NCI-H2029 (cell line): ENCODE results near the gene XCL2.
"Not testable (repeated sequence)": the region's sequence is repeated elsewhere in the genome, so short reads cannot be mapped to it uniquely, and the experiment has no call there.

Source experiments
- DNase-seq: peaks from one replicate; lab custom pipeline; 2025; lab: John Stamatoyannopoulos, UW

Gene XCL2, protein sequence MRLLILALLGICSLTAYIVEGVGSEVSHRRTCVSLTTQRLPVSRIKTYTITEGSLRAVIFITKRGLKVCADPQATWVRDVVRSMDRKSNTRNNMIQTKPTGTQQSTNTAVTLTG

GRCh38 chr1:168543840-168544498, at the start of gene XCL2:
Gene XCL2 (minus strand): TSS chr1:168543997. CDS start chr1:168543964, 33 bp downstream.
- not testable (repeated sequence) for DNase-seq

DNA sequence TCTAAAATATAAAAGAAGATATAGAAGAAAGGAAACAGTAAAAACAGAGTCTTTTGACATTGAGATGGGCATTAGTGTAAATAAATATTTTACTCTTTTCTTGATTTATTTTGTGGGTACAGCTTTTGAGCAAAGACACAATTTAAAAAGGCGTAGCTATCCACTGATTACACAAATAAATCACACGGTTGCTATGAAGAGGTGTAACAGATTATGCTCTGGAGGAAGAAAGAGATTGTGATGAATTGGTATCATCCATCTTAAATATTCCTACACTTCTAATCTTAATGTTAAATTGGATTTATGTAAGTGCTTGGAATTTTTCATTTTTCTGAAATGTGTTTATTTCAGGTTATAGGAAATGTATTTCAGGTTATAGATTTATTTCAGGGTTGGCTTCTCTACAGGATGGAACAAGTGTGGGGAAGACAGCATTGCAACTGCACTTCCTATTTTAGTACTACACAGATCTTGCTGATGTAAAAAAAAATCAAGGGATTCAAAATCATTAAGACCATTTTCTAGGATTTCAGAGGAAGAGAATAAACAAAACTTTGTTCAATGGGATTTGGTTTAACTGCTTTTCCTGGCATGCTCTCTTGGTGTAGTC, 47.9 kb upstream of the XCL2 start:
- no peak for DNase-seq

DNA sequence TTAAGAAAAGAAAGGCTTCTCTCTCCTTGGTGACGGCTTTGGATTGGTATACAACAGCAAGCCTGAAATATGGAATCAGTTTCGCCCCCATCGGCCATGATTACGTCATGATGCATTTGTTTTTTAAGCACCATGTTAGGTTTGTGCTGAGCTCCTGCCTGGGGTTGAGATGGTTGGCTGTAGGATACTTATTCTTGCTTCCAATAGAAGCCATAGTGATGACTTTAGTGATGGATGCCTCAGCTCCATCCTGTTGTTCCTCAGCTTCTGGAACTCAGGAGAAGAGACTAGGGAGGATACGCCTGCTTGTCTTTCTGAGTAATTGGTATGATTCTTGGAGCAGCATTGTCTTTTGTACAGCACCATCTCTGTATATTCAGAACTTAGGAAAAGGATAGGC, 47.3 kb upstream of the XCL2 start:
- DNase-seq: no peak

DNA sequence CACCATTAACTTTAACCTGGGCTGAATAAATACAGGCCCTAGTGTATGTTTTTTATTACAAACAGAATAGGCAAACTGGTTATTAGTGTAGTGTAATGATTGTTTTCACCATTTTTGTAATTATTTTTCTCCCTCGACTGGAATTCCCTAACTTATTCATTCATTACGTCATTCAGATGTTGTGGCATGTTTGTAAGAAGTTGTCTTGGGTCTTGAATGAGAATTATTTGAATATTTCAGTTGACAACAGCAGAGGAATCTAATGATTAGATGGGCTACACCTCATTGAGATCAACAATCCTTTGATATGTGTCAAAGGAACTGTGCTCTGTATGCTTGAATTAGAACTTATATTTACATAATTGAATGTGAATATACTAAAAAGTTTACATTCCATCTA, 45.4 kb upstream of the XCL2 start:
- DNase-seq: no peak

DNA sequence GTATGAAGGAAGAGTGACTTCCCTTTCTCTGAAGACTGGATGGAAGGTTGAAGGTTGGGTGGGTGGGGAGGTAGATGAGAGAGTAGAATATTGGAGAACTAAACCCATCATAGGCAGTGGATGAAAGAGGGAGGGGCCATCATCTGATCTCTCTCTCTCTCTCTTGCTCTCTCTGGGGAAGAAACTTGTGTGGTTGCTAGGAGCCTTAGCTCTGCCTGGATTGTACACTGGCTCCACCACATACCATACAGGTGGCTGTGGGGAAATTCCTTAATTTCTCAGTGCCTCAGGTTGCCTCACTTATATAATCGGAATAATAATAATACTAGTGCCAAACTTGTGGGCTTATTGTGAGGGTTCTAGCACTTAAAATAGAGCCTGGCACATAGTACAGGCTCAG, 42.1 kb upstream of the XCL2 start:
- DNase-seq: no peak

- no peak for DNase-seq
Measured at GRCh38 chr1:168585191-168585590, 41.4 kb upstream of the XCL2 start.

- no peak for DNase-seq
Measured at GRCh38 chr1:168583571-168583970, 39.8 kb upstream of the XCL2 start.

GRCh38 chr1:168582688-168583336, 39.0 kb upstream of the XCL2 start:
- no peak for DNase-seq

DNA sequence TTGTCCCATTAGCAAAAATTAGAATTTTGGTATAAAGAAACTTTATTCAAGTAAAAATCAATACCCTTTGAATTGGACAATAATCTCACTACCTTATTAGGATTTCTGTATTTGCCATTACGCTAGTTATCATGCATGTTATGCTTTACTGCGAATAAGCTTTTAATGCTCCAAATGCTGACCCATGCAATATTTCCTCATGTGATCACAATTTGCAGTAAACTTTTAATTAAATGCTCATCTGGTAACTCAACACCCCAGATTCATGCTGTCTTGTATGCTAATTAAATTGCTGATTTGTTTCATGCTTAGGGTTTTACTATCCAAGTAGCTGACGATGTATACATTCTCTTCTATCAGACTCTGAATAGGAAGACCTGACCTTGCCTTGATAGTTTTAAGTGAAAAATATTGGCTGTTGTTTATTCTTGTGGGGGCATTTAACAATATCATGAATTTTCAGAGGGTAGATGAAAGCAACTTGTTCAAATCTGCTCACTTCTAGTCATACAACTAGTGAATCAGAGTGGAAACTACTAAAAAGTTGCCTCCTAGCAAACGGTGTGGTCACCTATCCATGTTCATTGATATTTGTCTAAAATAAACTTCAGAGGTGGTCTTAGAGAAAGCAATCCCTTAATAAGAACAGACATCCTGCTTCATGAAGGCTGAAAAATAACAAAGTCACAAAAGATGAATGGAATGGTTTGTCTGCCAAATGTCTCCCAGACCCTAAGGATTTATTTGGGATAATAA, 38.2 kb upstream of the XCL2 start:
- no peak for DNase-seq

DNA sequence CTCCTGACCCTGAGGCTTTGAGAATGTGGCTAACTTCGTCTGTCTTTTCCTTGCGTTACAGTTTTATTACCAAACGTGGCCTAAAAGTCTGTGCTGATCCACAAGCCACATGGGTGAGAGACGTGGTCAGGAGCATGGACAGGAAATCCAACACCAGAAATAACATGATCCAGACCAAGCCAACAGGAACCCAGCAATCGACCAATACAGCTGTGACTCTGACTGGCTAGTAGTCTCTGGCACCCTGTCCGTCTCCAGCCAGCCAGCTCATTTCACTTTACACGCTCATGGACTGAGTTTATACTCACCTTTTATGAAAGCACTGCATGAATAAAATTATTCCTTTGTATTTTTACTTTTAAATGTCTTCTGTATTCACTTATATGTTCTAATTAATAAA, 37.2 kb upstream of the XCL2 start:
- not testable (repeated sequence) for DNase-seq

- not testable (repeated sequence) for DNase-seq
Measured at GRCh38 chr1:168580290-168580689, 36.5 kb upstream of the XCL2 start.

DNA sequence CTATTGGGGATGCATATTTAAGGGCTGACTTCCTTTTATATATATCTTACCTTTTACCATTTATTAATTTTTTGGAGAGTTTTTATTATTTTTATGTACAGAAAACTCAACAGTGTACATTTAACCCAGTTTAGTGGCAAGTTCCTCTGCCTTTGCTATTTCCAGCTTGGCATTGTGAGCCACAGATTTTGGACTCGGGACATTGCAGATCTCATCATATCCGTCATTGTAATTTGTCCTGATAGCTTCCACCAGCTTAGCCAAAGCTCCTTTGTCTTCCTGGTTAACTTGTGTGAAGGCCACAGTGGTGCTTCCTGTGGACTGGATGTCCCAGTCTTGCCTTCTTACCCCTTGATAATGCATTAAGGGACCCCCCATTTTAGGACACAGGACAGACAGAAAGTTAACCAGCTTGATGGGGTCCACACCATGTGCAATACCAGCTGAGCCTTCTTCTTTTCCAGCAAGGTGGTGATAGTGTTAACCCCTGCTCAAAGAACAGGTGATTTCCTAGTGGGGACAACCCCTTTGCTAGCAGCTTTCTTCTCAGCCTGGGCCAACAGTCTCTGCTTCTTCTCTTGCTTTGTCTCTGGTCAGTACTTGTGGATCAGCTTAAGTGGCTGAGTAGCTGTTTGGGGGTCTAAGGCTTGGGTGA, 34.9 kb upstream of the XCL2 start:
- not testable (repeated sequence) for DNase-seq

DNA sequence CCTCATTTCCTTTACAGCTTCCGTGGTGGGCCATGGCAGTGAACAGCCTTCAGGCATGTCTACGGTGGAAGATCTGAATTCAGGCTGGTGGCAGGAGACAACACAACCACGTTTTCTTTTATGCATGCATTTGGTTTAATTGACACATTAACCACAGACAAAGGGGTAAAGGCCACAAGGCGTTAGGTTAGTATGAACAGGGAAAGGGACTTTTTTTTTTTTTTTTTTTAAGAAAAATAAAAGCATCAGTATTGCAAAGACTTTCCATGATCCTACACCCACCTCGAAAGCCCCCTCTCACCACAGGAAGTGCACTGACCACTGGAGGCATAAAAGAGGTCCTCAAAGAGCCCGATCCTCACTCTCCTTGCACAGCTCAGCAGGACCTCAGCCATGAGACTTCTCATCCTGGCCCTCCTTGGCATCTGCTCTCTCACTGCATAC, 32.5 kb upstream of the XCL2 start, which contains the start of gene XCL1:
TSS of gene XCL1 (plus strand) at position 361 of the 444 bp plus-strand sequence. CDS start at position 394, 33 bp downstream.
- not testable (repeated sequence) for DNase-seq

DNA sequence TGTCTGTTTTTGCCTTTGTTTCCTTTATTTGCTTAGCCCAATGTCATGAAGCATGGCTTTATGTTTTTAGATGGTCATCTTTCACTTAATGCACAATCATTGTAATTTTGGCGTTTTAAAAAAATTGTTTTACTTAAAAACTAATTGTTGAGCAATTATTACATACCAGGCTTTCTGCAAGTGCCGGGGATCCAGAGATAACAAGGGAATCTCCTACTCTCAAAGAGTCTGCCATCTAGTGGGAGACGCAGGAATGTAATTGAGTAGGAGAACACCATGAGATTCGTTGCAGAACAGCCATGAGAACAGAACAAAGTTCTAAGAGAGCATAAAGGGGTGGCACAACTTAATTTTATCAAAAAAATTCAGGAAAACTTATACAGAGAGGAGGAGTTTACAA, 30.4 kb upstream of the XCL2 start:
- DNase-seq: not testable (repeated sequence)

DNA sequence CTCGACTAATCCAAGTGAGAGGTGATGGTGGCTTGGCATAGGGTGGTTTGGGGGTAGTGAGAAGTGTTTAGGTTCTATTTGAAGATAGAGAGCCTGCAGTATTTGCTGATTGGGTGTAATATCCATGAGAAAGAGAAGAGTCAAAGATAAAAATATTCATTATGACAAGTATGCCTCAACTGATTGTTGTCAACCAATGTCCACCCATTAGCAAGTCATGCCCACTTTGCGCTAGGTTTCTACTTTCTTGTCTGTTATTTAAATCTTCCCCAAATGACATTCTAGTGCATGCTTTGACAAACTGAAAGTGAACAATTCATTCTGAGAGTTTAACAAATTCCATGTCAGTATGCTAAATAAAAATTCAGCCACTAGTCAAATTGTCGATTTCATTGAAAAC, 28.8 kb upstream of the XCL2 start:
- DNase-seq: no peak

DNA sequence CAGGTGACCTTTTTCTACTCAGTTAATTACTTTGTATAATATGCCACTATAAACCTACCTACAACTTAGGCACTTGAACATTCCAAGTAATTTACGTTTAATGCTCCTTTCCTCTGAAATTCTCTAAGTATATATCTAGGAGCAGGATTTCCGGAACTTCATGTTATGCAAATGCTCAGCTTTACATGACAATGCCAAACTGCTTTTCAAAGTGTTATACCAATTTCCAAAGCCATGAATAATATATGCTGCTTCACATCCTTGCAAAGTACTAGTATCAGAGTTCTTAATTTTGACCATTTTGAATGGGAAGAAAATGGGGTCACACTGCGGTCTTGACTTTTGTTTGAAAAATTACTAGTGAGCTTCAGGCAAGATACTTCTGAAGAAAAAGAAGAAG, 26.9 kb upstream of the XCL2 start:
- no peak for DNase-seq

DNA sequence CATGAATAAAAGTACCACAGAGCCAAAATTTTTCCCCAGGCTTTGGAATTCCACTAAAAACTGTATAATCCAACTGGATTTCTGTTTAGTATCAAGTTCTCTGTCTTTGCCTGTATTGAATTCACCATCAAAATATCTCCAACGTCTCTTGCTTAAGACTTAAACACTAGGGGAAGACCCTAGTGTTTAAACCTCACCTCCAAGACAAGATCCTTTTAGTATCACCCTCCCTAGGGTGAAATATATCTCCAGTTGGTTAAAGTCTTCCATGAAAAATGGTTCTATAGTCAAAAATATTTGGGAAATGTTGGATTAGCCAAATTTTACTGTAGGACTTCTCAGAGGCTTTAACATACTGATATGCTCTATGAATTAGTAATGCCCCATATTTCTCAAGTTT, 24.5 kb upstream of the XCL2 start:
- no peak for DNase-seq

DNA sequence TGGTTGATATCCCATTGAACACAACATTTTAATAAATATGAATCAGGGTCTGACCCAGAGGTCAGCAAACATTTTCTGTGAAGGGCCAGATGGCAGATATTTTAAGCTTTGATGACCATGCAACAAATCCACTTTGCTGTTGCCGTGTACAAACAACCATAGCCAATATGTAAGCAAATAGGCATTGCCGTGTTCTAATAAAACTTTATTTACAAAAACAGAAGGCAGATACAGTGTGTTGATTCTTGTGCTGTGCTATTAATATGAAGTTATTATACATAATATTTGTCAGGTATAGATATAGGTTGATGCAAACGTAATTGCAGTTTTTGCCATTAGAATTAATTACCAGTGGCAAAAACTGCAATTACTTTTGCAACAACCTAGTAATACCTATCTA, 23.8 kb upstream of the XCL2 start:
- no peak for DNase-seq

GRCh38 chr1:168567007-168567406, 23.2 kb upstream of the XCL2 start:
- no peak for DNase-seq

GRCh38 chr1:168565825-168566224, 22.0 kb upstream of the XCL2 start:
- no peak for DNase-seq

- DNase-seq: no peak
Measured at GRCh38 chr1:168561989-168562388, 18.2 kb upstream of the XCL2 start.

DNA sequence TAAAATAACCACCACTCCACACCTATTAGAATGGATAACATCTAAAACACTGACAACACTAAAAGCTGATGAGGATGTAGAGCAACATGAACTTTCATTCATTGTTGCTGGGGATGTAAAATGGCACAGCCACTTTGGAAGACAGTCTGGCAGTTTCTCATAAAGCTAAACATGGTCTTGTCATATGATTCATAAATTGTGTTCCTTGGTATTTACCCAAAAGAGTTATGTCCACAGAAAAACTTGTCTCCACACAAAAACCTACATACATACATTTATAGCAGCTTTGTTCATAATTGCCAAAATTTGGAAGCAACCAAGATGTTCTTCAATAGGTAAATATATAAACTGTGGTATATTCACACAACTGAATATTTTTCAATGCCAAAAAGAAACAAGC, 16.6 kb upstream of the XCL2 start:
- no peak for DNase-seq
